KOPT-K1 (cell line): Measurements from ENCODE around the gene GPR156.
A peak's percentile ranks its signal among the peaks of the same experiment; 100 is the strongest.
"Not testable (repeated sequence)": the region's sequence is repeated elsewhere in the genome, so short reads cannot be mapped to it uniquely, and the experiment has no call there.

Experiments used
- H3K27ac ChIP-seq: fragments of 200-600 bp; sonication (generic); 2 replicates; pipeline ENCODE4 v1.5.1; 2016; ENCODE audit warnings: antibody characterized with exemption, mild to moderate bottlenecking, low read depth, low read length; ENCODE audit not compliant: poor library complexity, severe bottlenecking
- H3K36me3 ChIP-seq: fragments of 200-600 bp; sonication (generic); 2 replicates; pipeline ENCODE4 v1.5.1; 2017; ENCODE audit warnings: antibody characterized with exemption, mild to moderate bottlenecking, low read length, moderate library complexity; ENCODE audit not compliant: insufficient read depth
- H3K9me3 ChIP-seq: fragments of 200-600 bp; sonication (generic); 2 replicates; pipeline ENCODE4 v1.5.1; 2017; ENCODE audit warnings: antibody characterized with exemption, low read length, mild to moderate bottlenecking; ENCODE audit not compliant: insufficient read depth, poor library complexity, severe bottlenecking

The GPR156 gene

GRCh38 chr3:120167488-120167887 is 117.5 kb downstream of the GPR156 start:
- Histone ChIP-seq H3K27ac (no peak overlapping the region), H3K9me3 (no peaks in the 10 kb centered on the region), H3K36me3 (no peaks in the 10 kb centered on the region)

DNA sequence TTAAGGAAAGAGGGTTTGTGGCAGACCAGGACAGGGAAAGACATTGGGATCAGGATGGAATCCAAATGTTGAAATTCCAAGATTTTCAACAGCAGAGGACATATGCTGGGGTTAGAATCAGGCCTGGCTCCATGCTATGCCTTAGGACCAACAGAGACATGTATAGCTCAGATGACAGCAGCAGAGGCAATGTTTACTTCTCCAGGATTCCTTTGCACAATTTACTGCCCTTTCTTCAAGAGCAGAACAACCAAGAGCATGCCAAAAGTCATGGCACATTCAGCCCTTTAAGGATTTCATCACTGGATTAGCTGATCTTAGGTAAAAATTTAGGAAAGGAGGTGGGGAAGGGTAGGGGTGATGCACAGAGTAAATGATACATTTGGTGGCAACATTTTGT is 121.2 kb downstream of the GPR156 start:
- Histone ChIP-seq H3K27ac (no peak overlapping the region), H3K9me3 (no peaks in the 10 kb centered on the region), H3K36me3 (no peaks in the 10 kb centered on the region)

DNA sequence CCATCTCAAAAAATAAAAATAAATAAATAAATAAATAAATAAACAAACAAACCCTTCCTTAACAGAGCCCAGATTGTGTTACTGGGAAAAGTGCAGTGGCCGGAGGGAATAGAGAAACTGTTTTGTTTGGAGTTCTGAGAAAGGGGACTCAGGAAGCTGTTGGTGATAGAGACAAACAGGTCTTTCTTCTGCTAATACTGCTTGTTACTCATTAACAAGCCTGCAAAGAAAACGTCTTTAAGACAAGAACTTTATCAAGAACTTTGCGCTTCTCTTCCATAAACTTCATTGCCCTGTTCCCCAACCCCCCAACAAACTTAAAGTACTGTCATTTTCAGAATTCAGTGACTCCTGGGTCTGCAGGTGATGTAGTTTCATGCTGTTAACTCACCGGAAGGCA is 122.0 kb downstream of the GPR156 start:
- Histone ChIP-seq H3K36me3 (no peaks in the 10 kb centered on the region), H3K27ac (no peak overlapping the region), H3K9me3 (no peaks in the 10 kb centered on the region)

GRCh38 chr3:120162400-120162799 is 122.6 kb downstream of the GPR156 start:
- Histone ChIP-seq H3K9me3 (no peaks in the 10 kb centered on the region), H3K27ac (no peak overlapping the region), H3K36me3 (no peaks in the 10 kb centered on the region)

GRCh38 chr3:120161902-120162301 is 123.1 kb downstream of the GPR156 start:
- H3K36me3 ChIP-seq = no peaks in the 10 kb centered on the region
- no peak overlapping the region for H3K27ac ChIP-seq
- no peaks in the 10 kb centered on the region for H3K9me3 ChIP-seq

GRCh38 chr3:120160050-120160449 is 125.0 kb downstream of the GPR156 start:
- no peaks in the 10 kb centered on the region for H3K36me3 ChIP-seq
- H3K9me3 ChIP-seq = peaks cover 11% of the 10 kb centered on the region
- H3K27ac ChIP-seq = no peak overlapping the region

DNA sequence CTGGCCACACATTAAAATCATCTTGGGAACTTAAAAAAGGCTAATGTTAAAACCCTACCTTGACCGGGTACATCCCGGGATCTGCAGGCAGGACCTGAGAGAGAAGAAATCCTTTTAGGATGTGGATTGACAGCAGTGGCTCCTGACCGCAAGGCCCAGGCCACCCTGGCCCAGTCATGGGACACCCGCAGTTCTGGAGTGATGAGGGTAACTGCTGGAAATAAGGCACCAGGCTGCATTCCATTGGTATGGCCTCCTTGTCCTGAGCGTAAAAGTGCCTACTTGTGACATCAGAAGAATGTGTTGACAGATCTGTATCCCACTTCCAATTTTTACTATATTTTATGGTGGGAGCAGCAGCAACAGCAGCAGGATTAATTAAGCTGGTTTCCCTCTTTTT is 127.3 kb downstream of the GPR156 start:
- Histone ChIP-seq H3K9me3 (peaks cover 34% of the 10 kb centered on the region), H3K27ac (no peak overlapping the region), H3K36me3 (no peaks in the 10 kb centered on the region)

- Histone ChIP-seq H3K9me3 (peaks cover 34% of the 10 kb centered on the region), H3K36me3 (no peaks in the 10 kb centered on the region), H3K27ac (no peak overlapping the region)
These were observed 127.9 kb downstream of the GPR156 start for GRCh38 chr3:120157113-120157512.

- Histone ChIP-seq H3K36me3 (no peaks in the 10 kb centered on the region), H3K9me3 (peaks cover 34% of the 10 kb centered on the region), H3K27ac (no peak overlapping the region)
These were observed 128.3 kb downstream of the GPR156 start for GRCh38 chr3:120156699-120157098.

- not testable (repeated sequence) for H3K27ac ChIP-seq, H3K36me3 ChIP-seq
- peaks cover 34% of the 10 kb centered on the region for H3K9me3 ChIP-seq
These were observed 129.3 kb downstream of the GPR156 start for GRCh38 chr3:120155694-120156093.

GRCh38 chr3:120155108-120155507 is 129.9 kb downstream of the GPR156 start:
- no peaks in the 10 kb centered on the region for H3K36me3 ChIP-seq
- H3K27ac ChIP-seq = no peak overlapping the region

GRCh38 chr3:120153294-120153693 is 131.7 kb downstream of the GPR156 start:
- H3K27ac ChIP-seq = no peak overlapping the region

More at GRCh38 chr3:120155108-120155507, 129.9 kb downstream of the GPR156 start:
- H3K9me3 ChIP-seq = peaks cover 34% of the 10 kb centered on the region

DNA sequence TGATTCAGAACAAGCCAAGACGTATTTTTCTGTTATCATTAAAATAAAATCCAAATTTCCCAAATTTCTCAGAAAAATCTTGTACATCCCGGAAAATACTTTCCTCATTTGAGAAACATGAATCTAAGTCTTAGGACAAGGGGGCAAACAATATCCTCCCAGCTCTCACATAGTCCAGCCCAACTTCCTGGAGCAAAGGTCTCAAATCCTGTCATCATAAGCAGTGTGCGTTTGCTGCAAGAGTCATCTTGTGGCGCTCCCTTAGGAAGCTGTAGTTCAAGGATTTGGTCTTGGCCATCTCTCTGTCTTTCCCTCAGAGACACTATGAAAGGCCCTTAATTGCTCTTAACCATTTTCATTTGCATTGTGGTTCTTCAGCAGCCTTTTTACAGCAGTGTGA is 133.2 kb downstream of the GPR156 start:
- no peak overlapping the region for H3K27ac ChIP-seq

More at GRCh38 chr3:120153294-120153693, 131.7 kb downstream of the GPR156 start:
- Histone ChIP-seq H3K9me3 (peaks cover 34% of the 10 kb centered on the region), H3K36me3 (no peaks in the 10 kb centered on the region)

DNA sequence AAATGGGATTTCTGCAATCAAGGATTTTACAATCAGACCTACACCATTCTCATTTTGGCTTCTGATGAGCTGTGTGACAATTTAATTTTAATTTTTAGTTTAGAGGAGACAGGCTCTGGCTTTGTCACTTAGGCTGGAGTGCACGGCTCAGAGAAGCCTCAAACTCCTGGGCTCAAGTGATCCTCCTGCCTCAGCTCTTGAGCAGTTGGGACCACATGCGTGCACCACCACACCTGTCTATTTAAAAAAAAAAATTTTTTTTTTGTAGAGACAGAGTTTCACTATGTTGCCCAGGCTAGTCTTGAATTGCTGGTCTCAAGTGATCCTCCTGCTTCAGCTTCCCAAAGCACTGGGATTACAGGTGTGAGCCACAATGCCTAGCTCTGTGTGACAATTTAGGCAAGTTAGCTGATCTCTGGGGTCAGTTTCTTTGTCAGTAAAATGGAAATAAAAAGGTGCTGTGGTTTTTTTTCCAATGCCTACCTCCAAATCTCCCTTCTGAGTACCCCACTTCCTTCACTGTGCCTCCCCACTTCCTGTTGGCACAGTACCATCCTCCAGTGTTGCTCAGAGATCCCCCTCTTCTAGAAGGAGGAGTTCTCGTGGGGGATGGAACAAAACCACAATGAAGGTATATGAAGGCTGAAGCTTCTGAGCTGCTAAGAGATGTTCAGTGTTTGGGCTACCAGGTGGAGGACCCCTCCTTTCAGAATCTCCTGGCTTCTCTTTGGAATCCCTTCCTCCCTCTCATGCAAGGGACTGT is 136.7 kb downstream of the GPR156 start:
- peaks cover 7% of the 10 kb centered on the region for H3K9me3 ChIP-seq

More for the DNA sequence above, 133.2 kb downstream of the GPR156 start:
- Histone ChIP-seq H3K9me3 (peaks cover 34% of the 10 kb centered on the region), H3K36me3 (no peaks in the 10 kb centered on the region)

GRCh38 chr3:120147072-120147871 is 137.8 kb downstream of the GPR156 start:
- no peaks in the 10 kb centered on the region for H3K36me3 ChIP-seq
- peak overlapping the region; percentile 44 for H3K27ac ChIP-seq
- no peaks in the 10 kb centered on the region for H3K9me3 ChIP-seq

More for the DNA sequence above, 136.7 kb downstream of the GPR156 start:
- H3K36me3 ChIP-seq = no peaks in the 10 kb centered on the region
- H3K27ac ChIP-seq = peak overlapping the region; percentile 44
